Panc1 (cell line): ENCODE data around the gene KCNMB2.
"Not testable (repeated sequence)": the region's sequence is repeated elsewhere in the genome, so short reads cannot be mapped to it uniquely, and the experiment has no call there.

Experiments used
- CTCF ChIP-seq: fragments of 450-650 bp; IDR thresholded peaks from 2 replicates; pipeline ENCODE4 v1.5.1; 2017; ENCODE audit warnings: mild to moderate bottlenecking
- POLR2AphosphoS5 ChIP-seq: IDR thresholded peaks from 2 replicates; pipeline ENCODE4 v1.6.1; 2012; ENCODE audit warnings: mild to moderate bottlenecking, low read depth, low read length, moderate library complexity
- REST ChIP-seq, 2 experiments: IDR thresholded peaks; 2 replicates each; pipeline ENCODE4 v1.6.1; 2011 to 2012; ENCODE audit warnings: low read depth in 2 of 2, control low read depth in 1 of 2, low read length in 1 of 2, mild to moderate bottlenecking in 1 of 2, moderate library complexity in 1 of 2; ENCODE audit not compliant: insufficient read depth in 1 of 2
- SIN3A ChIP-seq: IDR thresholded peaks from 2 replicates; pipeline ENCODE4 v1.6.1; 2012; ENCODE audit warnings: low read depth, mild to moderate bottlenecking, low read length, moderate library complexity, borderline replicate concordance; ENCODE audit not compliant: insufficient read depth
- TCF7L2 ChIP-seq: IDR thresholded peaks from 2 replicates; pipeline ENCODE4 v1.6.1; 2011; ENCODE audit warnings: mild to moderate bottlenecking, low read depth, low read length, inconsistent platforms

DNA sequence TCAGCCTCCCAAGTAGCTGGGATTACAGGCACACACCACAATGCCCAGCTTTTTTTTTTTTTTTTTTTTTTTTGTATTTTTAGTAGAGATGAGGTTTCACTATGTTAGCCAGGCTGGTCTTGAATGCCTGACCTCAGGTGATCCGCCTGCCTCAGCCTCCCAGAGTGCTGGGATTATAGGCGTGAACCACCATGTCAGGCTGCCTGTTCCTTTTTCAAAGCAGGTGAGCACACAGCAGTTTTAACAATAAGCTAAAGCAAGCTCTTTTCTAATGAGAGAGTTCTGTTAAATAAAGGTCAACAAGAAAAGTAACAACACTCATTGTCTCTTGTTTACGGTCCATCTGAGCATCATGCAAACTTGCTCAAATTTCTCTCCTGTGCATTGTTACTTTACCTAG, 13.2 kb downstream of the KCNMB2 start:
- not testable (repeated sequence) for TF ChIP-seq CTCF; REST (IDR thresholded peaks at IDR 0.05; ENCODE audit: insufficient read depth in 1 of 2, low read depth in 2 of 2, low read length in 1 of 2); POLR2AphosphoS5; SIN3A; TCF7L2
